HG03103 (cell line): Measurements from ENCODE around the gene FSTL4.

Experiments
- ATAC-seq: cut with Tn5 transposase; IDR thresholded peaks from one replicate; pipeline ENCODE4 v1.9.1; 2021; ENCODE audit warnings: low read depth; ENCODE audit not compliant: unreplicated experiment

FSTL4 gene

DNA sequence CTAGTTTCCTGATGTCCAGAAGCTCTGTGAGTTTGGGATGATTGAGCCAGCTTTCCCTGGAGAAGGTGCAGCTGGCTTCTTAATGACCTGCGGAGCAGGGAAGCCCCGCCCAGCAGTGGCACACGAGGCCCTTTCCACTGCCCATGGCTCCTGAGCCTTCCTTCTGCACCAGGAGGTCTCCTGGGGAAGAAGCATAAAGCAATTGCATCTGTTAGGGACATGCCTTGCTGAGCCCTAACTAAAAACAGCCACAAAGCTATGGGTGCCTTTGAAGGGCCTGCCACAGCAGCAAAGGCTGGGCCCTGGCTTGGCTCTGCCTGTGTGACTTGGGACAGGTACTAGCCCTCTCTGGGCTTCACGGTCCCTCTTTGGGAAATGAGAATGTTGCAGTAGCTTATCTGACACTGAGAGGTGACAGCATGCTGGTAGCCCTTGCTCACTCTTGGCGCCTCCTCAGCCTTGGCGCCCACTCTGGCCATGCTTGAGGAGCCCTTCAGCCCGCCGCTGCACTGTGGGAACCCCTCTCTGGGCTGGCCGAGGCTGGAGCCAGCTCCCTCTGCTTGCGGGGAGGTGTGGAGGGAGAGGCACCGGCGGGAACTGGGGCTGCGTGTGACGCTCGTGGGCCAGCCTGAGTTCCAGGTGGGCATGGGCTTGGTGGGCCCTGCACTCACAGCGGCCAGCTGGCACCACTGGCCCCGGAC is 218.4 kb downstream of the FSTL4 start:
- ATAC-seq = no peak

DNA sequence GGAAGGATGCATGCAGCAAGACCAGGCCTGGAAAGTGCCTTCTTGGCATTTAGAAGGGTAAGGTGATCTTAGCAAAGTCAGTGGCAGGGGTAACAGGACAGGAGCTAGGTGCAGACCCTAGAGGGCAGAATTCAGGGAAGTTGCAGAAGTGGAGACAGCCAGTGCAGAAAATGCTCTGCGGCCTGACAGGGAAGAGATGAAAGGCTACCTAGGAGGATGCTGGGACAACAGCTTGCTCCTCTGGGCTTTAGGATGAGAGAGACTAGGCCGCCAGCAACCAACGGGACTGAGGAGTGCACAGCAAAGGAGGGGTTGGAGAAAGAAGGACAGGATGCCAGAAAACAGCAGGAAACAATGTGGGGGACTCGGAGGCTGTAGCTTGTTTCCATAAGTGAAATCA is 219.9 kb downstream of the FSTL4 start:
- no peak for ATAC-seq

DNA sequence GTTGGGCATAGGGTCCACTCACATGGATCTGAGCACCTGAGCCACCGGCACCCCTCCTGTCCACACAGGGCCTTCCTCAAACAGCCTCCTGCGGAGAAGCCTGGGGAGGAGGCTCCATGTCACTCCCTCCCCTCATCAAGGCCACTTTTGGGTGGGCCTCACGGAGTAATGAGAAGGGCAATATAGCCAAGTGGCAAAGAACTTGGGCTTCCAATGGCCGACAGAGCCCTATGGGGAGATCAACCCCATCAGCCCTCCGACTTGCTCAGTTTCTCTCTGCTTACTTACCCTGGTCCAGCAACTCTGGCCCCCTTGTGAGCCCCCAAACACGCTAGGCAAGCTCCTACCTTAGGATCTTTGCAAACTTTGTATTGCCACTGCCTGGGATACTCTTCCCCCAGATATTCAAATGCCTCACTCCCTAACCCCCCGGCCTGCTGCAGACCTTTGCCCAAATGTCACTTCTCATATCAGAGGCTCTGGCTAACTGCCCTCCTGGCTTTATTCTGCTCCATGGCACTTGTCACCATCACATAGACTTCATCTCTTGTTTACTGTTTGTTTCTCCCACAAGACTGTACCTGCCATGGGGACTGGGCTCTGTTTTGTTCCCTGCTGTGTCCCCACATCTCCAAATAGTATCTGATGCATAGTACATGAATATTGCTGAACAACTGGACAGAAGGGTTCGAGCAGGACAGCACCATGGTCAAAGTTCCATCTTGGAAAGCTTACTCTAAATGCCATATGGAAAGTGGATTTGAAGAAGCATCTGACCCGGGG is 220.8 kb downstream of the FSTL4 start:
- ATAC-seq = no peak

DNA sequence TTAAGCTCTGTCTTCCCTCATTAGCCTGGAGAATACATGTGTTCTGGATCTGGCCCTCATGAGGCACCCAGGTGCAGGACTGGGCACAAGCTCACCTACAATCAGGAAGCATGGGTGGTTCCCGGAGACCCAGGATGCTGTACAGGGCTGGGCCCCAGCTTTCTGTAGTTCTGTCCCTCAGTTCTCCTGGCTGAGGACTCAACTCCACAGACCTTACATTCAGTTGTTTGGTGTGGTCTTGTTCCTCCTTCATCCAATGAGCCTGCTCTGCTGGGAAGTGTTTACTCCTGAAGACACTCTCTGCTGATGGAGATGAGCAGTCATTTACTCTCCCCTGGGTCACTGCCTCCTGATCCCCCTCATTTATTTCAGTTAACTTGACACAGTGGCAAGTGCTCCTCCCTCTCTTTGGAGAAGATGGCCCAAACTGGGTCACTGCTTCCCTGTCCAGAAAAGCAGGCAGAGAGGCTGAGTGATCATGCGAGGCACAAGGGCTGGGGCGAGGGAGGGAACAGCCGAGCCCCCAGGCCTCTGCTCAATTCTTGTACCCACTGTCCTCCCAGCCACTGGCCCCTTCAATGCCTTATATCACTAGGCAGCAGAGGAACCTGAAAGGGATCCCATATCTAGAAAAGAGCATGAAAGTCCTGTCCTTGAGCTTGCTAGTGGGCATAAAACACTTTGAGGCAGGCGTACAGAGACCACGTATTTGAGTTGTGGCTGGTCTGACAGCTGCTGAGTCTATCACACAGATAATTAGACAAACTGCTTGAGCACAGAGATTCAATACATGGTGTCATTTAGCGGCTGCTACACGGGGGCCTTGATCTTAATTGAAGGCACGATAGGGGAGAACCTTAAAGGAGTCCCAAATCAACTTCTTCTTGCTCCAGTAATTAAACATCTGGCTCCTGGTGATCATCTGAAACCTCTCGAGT is 221.7 kb downstream of the FSTL4 start:
- no peak for ATAC-seq

DNA sequence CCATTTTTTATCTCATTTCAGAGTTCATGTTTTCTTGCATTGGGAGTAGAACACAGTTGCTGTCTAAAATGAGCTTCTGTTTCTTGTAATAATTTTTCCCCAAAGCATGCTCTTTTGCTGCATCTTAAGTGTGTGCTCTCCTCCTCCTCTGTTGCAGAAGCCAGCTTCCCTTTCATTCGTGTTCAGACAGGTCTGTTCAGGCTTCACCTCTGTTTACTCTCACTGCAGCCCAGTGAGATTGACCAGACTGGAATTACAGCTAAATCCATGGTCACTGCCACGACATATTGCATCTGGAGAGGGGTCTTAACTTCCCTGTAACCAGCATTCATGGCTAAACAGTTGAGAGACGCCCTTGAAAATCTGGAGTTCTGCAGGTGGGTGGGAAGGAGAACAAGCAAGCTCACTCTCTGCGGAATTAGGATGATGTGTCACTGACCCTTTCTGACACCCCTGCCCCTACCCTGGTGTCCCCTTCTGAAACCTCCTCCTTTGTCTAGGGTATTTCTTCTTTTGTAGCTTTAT is 223.2 kb downstream of the FSTL4 start:
- ATAC-seq = no peak

DNA sequence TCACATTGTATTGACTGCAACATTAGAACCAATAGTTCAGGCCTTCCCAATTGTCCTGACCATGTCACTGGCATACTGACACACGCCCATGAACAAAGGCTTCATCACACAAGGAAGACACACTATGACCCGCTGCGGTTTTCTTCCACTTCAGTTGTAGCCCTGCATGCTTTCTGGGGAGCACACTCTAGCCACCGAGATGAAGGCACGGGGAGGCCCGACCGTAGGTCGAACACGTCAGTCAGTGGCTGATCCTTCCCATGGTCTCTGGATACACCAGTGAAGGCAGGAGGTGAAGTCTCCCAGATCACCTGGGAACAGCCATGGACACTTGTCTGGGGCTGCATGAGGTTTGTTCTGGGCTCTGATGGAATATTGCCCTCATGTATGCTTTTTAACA is 224.7 kb downstream of the FSTL4 start:
- no peak for ATAC-seq

DNA sequence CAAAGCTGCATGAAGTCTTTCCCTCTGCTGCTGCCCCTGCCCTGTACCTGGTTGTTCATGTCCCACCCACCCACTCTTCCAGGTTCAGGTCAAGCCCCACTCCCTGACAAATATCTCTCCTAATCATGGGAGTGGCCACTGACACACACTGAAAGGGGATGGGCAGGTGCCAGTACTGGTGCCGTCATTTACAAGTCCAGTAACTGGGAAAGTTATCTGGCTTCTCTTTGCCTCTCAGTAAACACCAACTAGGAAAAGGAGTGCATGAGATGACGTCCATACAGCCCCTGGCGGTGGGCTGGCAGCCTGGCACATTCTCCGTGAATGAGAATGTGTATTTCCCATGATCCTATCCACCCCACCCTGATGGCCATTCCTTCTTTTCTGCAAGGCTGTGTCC is 225.2 kb downstream of the FSTL4 start:
- ATAC-seq = no peak

DNA sequence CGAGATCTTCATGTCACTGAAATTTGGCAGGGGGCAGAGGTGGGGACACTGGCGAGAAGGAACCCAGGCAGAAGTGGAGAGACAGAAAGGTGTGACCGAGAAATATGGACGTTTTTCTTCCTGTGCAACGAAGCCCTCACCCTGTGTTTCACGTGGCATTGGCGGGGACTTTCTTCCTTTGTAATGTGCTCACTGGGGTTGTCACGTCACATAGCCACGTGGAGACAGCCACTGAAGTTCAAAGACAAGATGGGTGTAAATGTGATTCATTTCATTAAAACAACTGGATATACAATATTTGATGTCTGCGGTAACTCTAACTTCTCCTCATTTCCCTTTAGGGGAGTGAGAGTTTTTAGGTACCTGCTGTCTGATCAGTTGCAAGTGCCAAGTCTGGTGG is 225.7 kb downstream of the FSTL4 start:
- ATAC-seq = no peak

DNA sequence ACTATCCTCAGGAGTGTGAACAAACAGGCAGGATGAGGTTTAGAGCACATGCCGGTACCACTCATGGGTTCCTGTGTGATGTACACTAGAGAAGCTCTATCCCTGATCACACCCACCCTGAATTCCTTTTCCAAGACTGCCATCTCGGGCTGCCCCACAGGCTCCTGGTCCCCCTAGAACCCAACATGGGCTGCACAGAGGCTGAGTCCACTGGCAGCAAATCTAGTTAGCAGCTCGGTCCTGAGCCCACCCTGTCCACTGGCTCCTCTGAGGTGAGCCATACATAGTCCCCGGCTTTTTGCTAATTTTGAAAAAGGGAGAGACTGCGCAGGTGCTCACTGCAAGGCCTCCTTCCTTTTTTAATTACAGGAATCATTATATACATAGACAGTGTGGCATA is 227.0 kb downstream of the FSTL4 start:
- ATAC-seq = no peak

DNA sequence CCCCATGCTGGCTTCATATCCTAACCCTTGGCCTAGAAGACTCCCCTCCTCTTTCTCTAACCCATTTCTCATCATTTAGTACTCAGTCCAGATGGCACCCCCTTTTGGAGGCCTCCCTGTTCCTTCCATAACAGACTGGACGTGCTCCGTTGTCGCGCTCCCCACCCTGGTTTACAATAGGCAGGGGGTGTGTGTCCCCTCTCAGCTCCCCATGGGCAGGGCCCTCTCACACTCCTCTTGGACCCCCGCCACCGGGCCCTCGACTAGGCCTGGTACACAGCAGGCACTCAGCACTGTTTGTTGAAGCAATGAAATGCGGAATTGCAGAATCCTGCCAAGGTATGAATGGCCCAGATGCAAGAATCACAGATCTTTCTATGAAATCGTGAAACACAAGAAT is 227.4 kb downstream of the FSTL4 start:
- ATAC-seq = no peak

DNA sequence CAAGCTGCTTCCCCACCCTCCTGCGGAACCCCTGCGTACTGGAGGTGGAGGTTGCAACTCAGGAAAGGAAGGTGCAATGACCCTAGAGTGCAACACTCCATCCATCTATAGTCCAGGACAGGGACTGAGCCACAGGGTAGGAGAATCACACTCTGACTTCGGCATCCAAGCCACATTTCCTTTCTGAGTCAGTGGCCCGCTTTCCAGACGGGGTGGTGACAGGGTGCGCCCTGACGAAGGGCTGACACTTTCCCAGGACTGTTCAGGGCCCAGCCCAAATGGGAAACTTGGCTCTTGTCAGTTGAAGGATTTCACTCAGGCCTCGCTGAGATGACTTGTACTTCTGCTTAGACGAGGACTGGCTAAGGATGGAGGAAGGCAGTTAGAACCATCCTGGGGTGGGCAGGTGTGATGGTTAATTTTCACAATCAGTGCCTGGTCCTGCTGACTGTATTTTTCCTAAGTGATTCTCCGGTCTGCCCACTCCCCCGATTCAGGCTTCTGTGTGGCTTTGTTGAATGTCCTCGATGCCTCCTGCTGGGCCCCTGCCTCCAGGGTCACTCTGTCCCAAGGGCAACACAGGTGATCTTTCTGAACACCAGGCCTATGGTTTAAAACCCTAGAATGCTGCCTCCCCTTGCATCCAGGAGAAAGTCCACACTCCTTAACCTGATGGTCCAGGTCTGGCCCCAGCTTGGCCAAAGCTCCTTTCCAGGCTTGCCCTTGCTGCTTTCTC is 228.1 kb downstream of the FSTL4 start:
- ATAC-seq = no peak

DNA sequence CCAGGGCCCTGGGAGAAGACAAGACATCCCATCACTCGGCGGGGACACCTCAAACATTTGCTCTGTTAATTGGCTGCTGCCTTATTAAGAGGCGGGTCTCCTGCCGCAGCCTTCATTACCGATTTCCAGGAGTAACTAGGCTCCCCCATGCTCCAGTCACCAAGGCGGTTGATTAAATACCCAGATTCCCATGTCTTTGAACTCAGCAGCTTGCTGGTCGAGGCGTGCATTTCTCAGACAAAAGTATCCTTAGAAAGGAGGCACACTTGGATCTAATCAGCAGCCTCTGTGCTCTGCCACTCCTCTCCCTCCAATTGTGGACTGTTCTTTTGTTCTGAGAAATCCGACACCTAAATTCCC is 228.8 kb downstream of the FSTL4 start:
- ATAC-seq = no peak

DNA sequence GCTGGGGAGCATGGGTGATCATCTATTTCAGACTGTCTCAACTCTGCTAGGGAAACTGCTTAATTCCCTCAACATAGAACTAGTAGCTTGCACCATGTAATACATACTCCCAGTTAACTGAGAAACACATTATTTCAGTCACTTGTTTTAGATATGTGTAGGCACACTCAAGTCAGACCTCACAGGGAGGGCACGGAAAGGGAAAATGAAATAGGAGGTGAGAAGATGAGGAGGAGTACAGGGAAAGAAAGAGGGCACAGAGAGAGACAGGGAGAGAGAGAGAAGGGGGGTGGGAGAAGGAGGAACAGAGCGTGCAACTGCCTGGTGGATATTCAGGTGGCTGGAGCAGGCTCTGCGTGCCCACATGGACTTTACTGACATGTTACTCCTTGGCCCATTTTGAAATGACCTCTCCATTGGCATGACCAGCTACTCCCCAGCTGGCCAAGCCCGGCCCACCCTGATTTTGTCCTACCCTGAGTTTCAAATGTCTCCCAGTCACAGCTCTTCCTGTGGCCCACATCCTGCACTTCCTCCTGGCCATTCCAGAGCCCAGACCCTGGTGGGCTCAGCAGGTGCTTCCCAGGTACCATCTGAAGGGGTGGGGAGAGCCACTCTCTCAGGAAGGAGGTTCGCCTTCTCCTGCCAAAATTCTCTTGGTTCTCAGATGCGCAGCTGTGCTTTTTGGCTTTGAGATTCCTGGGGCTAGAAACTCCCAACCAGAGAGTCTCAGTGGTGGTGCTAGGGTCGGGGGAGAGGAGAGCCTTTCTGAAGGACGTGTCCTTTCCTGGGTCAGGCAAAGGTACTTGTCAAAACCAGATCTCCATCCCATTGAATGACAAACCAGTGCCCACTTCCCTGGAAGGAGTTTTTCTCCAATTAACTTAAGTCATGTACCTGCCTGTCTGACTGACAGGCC is 229.4 kb downstream of the FSTL4 start:
- no peak for ATAC-seq

DNA sequence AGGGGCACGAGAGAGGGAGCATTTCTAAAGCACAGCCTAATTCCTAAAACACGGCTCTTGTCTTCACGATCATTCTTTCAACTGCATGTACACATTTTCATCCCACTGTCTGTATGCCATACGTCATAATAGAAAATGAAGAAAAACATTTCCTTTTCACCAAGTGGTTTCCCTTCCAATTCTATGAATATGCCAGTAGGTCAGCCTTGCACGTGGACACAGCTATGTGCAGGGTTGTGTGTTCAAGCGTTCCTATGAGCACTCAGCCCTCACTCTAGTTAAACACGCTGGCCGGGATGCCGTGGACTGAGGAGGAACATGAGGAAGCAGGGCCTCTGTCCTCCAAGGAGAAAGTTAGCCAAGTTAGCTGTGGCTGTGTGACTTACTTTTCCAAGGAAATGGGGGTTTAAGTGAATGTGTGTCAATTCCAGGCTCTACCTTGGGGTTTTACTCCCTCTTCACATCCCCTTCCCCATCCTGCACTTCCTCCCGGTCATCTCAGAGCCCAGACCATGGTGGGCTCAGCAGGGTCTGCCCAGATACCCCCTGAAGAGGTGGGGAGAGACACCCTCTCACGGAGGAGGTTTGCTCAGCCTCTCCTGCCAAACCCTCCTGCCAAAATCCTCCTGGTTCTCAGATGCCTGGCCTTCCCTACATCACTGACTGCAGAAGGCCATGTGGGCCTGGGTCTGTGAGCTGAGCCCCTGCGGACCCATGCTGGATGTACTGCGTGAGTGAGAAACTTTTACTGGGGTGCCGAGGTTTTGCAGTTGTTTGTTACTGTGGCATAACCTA is 230.6 kb downstream of the FSTL4 start:
- no peak for ATAC-seq

DNA sequence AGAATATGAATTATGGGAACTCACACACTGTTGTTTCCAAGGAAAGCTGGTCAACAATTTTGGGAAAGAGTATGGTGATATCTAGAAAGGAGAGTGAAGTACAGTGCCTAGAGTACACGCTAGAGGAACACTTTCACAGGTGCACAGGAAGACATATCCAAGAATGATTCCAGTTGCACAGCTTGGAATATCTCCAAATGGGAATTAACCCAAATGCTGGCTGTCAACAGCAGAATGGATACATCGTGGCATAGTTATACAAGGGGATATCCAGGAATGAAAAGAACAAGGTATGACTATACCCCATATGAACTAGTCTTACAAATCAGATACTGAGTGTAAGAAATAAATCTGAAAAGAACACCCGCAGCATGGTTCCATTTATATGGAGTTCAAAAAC is 231.3 kb downstream of the FSTL4 start:
- ATAC-seq = no peak

DNA sequence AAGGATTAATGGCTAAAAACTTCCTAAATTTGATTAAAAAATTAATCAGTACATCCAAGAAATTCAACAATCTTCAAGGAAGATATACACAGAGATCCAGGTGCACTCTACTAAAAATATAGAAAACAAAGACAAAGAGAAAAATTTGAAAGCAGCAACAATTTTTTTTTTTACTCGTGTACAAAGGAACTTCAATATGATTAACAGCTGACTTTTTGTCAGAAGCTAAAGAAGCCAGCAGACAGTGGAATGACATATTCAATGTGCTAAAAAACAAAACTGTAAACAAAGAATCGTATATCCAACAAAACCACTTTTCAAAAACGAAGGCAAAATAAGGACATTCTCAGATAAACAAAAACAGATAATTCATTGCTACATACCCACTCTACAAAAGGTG is 234.6 kb downstream of the FSTL4 start:
- no peak for ATAC-seq

DNA sequence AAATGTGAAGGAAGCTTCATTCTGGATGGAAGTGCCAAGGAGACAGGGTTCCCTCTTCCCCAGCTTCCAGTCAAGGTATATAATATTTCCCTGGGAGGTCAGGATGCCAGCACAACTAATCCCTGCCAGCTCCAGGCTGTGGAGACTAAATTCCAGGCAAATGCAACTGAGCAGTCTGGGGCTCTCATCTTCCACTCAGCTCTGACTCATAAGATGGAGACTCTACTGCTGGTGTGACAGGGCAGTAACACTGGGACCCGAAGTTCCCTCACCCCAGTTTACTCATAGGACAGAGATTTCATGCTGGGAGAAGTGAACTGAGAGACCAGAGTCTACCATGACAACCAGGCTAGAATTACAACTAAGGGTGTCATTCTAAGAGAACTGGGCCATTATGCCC is 235.4 kb downstream of the FSTL4 start:
- ATAC-seq = no peak

DNA sequence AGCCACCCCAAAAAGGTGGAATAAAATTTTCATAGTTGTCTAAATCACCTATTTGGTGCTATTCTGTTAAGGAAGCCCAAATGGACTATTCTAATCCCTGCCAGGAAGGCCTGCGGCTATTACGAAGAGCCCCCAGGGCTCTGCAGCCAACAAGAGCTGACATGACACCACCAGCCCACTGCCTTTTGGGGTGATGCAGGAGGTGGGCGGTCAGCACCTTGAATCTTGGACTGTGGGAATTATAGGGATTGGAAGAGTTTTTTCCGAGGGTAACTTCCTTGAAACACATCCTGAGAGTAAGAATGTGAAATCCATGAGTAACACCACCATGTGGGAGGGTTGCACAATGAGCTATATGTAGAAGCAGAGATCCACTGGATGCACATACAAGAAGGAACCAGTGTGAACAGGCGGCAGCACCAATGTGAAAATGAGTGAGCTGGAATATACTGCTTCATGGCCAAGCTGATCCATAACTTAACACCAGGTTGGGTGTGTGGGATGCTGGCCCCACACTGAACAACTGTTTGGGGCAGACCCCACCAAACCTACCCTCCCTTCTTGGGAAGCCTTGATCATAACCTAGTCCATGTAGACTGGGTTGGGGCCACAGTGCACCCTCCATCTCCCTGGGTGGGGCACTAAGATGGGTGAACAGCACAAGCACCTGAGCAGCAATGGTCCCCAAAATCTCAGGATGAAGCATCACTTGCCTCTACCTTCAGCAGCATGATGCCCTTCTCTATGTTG is 239.0 kb downstream of the FSTL4 start:
- no peak for ATAC-seq
